ENCODE results near the gene GPX2.

DNA sequence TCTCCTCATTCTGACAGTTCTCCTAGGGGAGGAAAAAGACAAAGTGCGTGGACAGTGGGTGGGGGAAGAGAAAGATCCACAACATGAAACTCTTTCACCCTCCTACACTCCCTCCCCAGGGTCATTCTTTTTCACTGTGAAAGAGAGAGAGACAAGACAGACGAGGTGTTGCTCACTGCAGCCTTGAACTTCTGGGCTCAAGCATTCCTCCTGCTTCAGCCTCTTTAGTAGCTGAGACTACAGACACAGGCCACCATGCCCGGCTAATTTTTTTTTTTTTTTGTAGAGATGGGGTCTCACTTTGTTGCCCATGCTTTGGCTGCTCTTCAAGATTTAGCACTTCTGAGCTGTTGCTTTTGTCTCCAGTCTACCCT is 2.7 kb downstream of the GPX2 start:
- TF ChIP-seq JUND (IDR thresholded peaks at IDR 0.05; ENCODE audit: low read depth, low read length) (no peak), POLR2A (IDR thresholded peaks at IDR 0.05; ENCODE audit: low read depth, low read length) (no peak), POLR2AphosphoS2 (IDR thresholded peaks at IDR 0.05; ENCODE audit: low read depth, low read length) (no peak), NR2C2 (IDR thresholded peaks at IDR 0.05; ENCODE audit: borderline replicate concordance, control insufficient read depth, insufficient read length, low read depth) (no peak), SP1 (IDR thresholded peaks at IDR 0.05; ENCODE audit: low read depth, low read length) (no peak)
- TF ChIP-seq, protein P1, sequence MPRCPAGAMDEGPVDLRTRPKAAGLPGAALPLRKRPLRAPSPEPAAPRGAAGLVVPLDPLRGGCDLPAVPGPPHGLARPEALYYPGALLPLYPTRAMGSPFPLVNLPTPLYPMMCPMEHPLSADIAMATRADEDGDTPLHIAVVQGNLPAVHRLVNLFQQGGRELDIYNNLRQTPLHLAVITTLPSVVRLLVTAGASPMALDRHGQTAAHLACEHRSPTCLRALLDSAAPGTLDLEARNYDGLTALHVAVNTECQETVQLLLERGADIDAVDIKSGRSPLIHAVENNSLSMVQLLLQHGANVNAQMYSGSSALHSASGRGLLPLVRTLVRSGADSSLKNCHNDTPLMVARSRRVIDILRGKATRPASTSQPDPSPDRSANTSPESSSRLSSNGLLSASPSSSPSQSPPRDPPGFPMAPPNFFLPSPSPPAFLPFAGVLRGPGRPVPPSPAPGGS (IDR thresholded peaks at IDR 0.05; ENCODE audit: borderline replicate concordance, insufficient read depth, low read depth, low read length, poor library complexity, severe bottlenecking): no peak
- TF ChIP-seq, protein P2, sequence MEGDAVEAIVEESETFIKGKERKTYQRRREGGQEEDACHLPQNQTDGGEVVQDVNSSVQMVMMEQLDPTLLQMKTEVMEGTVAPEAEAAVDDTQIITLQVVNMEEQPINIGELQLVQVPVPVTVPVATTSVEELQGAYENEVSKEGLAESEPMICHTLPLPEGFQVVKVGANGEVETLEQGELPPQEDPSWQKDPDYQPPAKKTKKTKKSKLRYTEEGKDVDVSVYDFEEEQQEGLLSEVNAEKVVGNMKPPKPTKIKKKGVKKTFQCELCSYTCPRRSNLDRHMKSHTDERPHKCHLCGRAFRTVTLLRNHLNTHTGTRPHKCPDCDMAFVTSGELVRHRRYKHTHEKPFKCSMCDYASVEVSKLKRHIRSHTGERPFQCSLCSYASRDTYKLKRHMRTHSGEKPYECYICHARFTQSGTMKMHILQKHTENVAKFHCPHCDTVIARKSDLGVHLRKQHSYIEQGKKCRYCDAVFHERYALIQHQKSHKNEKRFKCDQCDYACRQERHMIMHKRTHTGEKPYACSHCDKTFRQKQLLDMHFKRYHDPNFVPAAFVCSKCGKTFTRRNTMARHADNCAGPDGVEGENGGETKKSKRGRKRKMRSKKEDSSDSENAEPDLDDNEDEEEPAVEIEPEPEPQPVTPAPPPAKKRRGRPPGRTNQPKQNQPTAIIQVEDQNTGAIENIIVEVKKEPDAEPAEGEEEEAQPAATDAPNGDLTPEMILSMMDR (IDR thresholded peaks at IDR 0.05 in 2 of 3, conservative IDR thresholded peaks at IDR 0.05 in 1 of 3; ENCODE audit: control insufficient read depth in 2 of 3, extremely low read depth in 1 of 3, insufficient read depth in 1 of 3, low read depth in 3 of 3, low read length in 3 of 3): no peak
- TF ChIP-seq, protein P3, sequence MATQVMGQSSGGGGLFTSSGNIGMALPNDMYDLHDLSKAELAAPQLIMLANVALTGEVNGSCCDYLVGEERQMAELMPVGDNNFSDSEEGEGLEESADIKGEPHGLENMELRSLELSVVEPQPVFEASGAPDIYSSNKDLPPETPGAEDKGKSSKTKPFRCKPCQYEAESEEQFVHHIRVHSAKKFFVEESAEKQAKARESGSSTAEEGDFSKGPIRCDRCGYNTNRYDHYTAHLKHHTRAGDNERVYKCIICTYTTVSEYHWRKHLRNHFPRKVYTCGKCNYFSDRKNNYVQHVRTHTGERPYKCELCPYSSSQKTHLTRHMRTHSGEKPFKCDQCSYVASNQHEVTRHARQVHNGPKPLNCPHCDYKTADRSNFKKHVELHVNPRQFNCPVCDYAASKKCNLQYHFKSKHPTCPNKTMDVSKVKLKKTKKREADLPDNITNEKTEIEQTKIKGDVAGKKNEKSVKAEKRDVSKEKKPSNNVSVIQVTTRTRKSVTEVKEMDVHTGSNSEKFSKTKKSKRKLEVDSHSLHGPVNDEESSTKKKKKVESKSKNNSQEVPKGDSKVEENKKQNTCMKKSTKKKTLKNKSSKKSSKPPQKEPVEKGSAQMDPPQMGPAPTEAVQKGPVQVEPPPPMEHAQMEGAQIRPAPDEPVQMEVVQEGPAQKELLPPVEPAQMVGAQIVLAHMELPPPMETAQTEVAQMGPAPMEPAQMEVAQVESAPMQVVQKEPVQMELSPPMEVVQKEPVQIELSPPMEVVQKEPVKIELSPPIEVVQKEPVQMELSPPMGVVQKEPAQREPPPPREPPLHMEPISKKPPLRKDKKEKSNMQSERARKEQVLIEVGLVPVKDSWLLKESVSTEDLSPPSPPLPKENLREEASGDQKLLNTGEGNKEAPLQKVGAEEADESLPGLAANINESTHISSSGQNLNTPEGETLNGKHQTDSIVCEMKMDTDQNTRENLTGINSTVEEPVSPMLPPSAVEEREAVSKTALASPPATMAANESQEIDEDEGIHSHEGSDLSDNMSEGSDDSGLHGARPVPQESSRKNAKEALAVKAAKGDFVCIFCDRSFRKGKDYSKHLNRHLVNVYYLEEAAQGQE (IDR thresholded peaks at IDR 0.05; ENCODE audit: low read depth, low read length): no peak

Measured in GM12878 (cell line).